ENCODE results near the gene NSD1.

Gene NSD1

DNA sequence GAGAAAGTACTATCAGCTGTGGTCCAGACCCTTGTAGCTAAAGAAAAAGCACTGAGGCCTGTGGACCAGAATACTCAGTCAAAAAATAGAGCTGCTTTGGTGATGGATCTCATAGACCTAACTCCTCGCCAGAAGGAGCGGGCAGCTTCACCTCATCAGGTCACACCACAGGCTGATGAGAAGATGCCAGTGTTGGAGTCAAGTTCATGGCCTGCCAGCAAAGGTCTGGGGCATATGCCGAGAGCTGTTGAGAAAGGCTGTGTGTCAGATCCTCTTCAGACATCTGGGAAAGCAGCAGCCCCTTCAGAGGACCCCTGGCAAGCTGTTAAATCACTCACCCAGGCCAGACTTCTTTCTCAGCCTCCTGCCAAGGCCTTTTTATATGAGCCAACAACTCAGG, 161.1 kb downstream of the NSD1 start:
- Histone ChIP-seq H3K27me3 (no peaks in the 10 kb centered on the region), H3K4me3 (ENCODE audit: low read depth, low read length) (no peak overlapping the region), H3K9me3 (no peaks in the 10 kb centered on the region), H3K4me1 (no peaks in the 10 kb centered on the region), H3K36me3 (peaks cover 62% of the 10 kb centered on the region)
- DNase-seq = no peak
- no peak for TF ChIP-seq CTCF (IDR thresholded peaks at IDR 0.05; ENCODE audit: low read depth, low read length)

DNA sequence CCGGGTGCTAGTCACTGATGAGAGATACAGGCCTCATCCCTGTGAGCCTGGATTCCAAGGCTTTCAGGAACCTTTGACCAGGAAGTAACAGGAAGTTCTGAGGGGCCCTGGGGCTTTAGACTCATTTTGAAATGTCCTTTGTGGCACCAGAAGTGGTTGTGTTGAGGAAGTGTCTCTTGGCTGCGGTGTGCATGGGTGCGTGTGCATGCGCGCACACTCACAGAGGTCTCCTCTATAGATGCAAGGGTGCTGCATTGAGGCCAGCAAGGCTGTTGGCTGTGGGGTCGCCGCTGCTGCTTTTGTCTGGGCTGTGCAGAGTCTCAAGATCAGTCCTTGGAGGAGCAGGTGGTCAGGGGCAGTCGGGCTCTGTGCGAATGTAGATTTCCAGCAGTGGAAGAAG, 162.4 kb downstream of the NSD1 start:
- Histone ChIP-seq H3K4me1 (no peaks in the 10 kb centered on the region), H3K36me3 (peaks cover 60% of the 10 kb centered on the region), H3K27me3 (no peaks in the 10 kb centered on the region), H3K9me3 (no peaks in the 10 kb centered on the region), H3K4me3 (ENCODE audit: low read depth, low read length) (no peak overlapping the region)
- DNase-seq = no peak
- no peak for TF ChIP-seq CTCF (IDR thresholded peaks at IDR 0.05; ENCODE audit: low read depth, low read length)

GRCh38 chr5:177296581-177296980, 163.0 kb downstream of the NSD1 start:
- Histone ChIP-seq H3K4me1 (no peaks in the 10 kb centered on the region), H3K27me3 (no peaks in the 10 kb centered on the region), H3K36me3 (peaks cover 60% of the 10 kb centered on the region), H3K4me3 (ENCODE audit: low read depth, low read length) (no peak overlapping the region), H3K9me3 (no peaks in the 10 kb centered on the region)
- DNase-seq = no peak
- TF ChIP-seq CTCF (IDR thresholded peaks at IDR 0.05; ENCODE audit: low read depth, low read length) = no peak

GRCh38 chr5:177297922-177298321, 164.3 kb downstream of the NSD1 start:
- TF ChIP-seq CTCF (IDR thresholded peaks at IDR 0.05; ENCODE audit: low read depth, low read length) = no peak
- peaks cover 50% of the 10 kb centered on the region for H3K36me3 ChIP-seq
- H3K4me3 ChIP-seq (ENCODE audit: low read depth, low read length) = no peak overlapping the region
- no peaks in the 10 kb centered on the region for H3K4me1 ChIP-seq
- H3K27me3 ChIP-seq = no peaks in the 10 kb centered on the region
- DNase-seq = no peak
- H3K9me3 ChIP-seq = no peaks in the 10 kb centered on the region

- H3K36me3 ChIP-seq = peaks cover 36% of the 10 kb centered on the region
- DNase-seq = no peak
- no peaks in the 10 kb centered on the region for H3K27me3 ChIP-seq
- no peaks in the 10 kb centered on the region for H3K4me1 ChIP-seq
- no peak for TF ChIP-seq CTCF (IDR thresholded peaks at IDR 0.05; ENCODE audit: low read depth, low read length)
- H3K4me3 ChIP-seq (ENCODE audit: low read depth, low read length) = no peak overlapping the region
- no peaks in the 10 kb centered on the region for H3K9me3 ChIP-seq
Observed at GRCh38 chr5:177299697-177300096, 166.1 kb downstream of the NSD1 start.

DNA sequence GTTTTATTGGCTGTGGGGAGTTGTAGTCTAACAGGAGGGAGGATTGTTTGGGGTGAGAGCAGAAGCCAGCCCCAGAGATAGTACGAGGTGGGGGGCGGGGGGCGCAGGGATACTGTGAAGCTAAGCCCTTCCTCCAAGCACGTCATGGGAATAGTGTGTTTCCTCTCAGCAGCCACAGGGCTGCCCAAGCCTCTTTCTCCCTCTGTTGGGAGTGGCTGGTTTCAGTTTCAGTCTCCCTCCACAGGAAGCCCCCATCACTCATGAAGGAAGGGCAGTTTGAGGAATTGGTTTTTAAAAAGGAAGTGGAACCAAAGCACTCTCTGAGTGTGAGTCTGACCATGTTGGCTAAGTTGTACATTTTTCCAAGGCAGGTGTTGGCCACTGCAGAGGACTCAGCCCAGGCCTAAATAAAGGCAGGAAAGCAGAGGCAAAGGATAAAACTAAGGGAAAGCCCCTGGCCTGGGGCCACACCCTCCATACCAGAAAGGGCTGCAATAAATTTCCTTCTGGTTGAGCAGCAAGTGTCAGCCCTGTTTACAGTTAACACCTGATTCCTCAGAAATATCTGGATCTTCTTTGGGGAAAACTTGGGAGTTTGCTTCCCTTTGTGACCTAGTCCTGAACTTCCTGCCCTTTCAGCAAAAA, 166.8 kb downstream of the NSD1 start:
- no peak for DNase-seq

More for the DNA sequence above, 166.8 kb downstream of the NSD1 start:
- no peaks in the 10 kb centered on the region for H3K4me1 ChIP-seq
- peaks cover 34% of the 10 kb centered on the region for H3K36me3 ChIP-seq
- H3K27me3 ChIP-seq = no peaks in the 10 kb centered on the region
- no peak overlapping the region for H3K4me3 ChIP-seq (ENCODE audit: low read depth, low read length)
- peak; percentile 20 for TF ChIP-seq CTCF (IDR thresholded peaks at IDR 0.05; ENCODE audit: low read depth, low read length)
- no peaks in the 10 kb centered on the region for H3K9me3 ChIP-seq

Measured in BE2C (cell line).